Measurements from ENCODE around the gene STARD13. TPM values are rescaled to one million over a fixed set of nuclear protein-coding genes. Genes with fewer than 3 reads are reported as not detected.
A peak's percentile ranks its signal among the peaks of the same experiment; 100 is the strongest.

The STARD13 gene
- total and polyA plus RNA-seq, 2 donors: 1.7 to 2.0 TPM

GRCh38 chr13:33196767-33197166, 88.8 kb downstream of the STARD13 start:
- no peaks in the 10 kb centered on the region for H3K9me3 ChIP-seq (ENCODE audit: control insufficient read depth in 2 of 2, insufficient read depth in 1 of 2, low read length in 1 of 2)
- no peak overlapping the region for H3K27ac ChIP-seq (ENCODE audit: low read depth in 1 of 2, low read length in 1 of 2)
- no peaks in the 10 kb centered on the region for H3K36me3 ChIP-seq (ENCODE audit: control insufficient read depth in 2 of 2, insufficient read depth in 2 of 2, low read length in 1 of 2)
- H3K4me1 ChIP-seq (ENCODE audit: control insufficient read depth in 2 of 2, insufficient read depth in 2 of 2, low read length in 2 of 2): no peaks in the 10 kb centered on the region
- WGBS: 98% methylated on average over 3 of the region's 3 CpGs
- H3K4me3 ChIP-seq (ENCODE audit: low read length in 2 of 2): no peak overlapping the region
- DNase-seq (ENCODE audit: low read depth in 6 of 9, low spot score in 9 of 9): no peak
- no peaks in the 10 kb centered on the region for H3K27me3 ChIP-seq (ENCODE audit: control insufficient read depth in 2 of 2, insufficient read depth in 1 of 2, low read length in 1 of 2)

GRCh38 chr13:33195693-33196464, 89.7 kb downstream of the STARD13 start:
- H3K9me3 ChIP-seq (ENCODE audit: control insufficient read depth in 2 of 2, insufficient read depth in 1 of 2, low read length in 1 of 2): no peaks in the 10 kb centered on the region
- no peaks in the 10 kb centered on the region for H3K4me1 ChIP-seq (ENCODE audit: control insufficient read depth in 2 of 2, insufficient read depth in 2 of 2, low read length in 2 of 2)
- H3K27ac ChIP-seq (ENCODE audit: low read depth in 1 of 2, low read length in 1 of 2): no peak overlapping the region
- no peak for DNase-seq (ENCODE audit: low read depth in 6 of 9, low spot score in 9 of 9)
- H3K27me3 ChIP-seq (ENCODE audit: control insufficient read depth in 2 of 2, insufficient read depth in 1 of 2, low read length in 1 of 2): no peaks in the 10 kb centered on the region
- no peak overlapping the region for H3K4me3 ChIP-seq (ENCODE audit: low read length in 2 of 2)
- H3K36me3 ChIP-seq (ENCODE audit: control insufficient read depth in 2 of 2, insufficient read depth in 2 of 2, low read length in 1 of 2): no peaks in the 10 kb centered on the region
- WGBS: 93% methylated on average over 13 of the region's 13 CpGs

GRCh38 chr13:33194820-33195692, 90.5 kb downstream of the STARD13 start:
- Histone ChIP-seq H3K4me1 (ENCODE audit: control insufficient read depth in 2 of 2, insufficient read depth in 2 of 2, low read length in 2 of 2) (no peaks in the 10 kb centered on the region), H3K4me3 (ENCODE audit: low read length in 2 of 2) (no peak overlapping the region), H3K27me3 (ENCODE audit: control insufficient read depth in 2 of 2, insufficient read depth in 1 of 2, low read length in 1 of 2) (no peaks in the 10 kb centered on the region), H3K9me3 (ENCODE audit: control insufficient read depth in 2 of 2, insufficient read depth in 1 of 2, low read length in 1 of 2) (no peaks in the 10 kb centered on the region), H3K27ac (ENCODE audit: low read depth in 1 of 2, low read length in 1 of 2) (no peak overlapping the region), H3K36me3 (ENCODE audit: control insufficient read depth in 2 of 2, insufficient read depth in 2 of 2, low read length in 1 of 2) (no peaks in the 10 kb centered on the region)
- 92% methylated on average over 8 of the region's 8 CpGs for WGBS
- DNase-seq (ENCODE audit: low read depth in 6 of 9, low spot score in 9 of 9): no peak

GRCh38 chr13:33193428-33193974, 92.1 kb downstream of the STARD13 start:
- Histone ChIP-seq H3K27me3 (ENCODE audit: control insufficient read depth in 2 of 2, insufficient read depth in 1 of 2, low read length in 1 of 2) (no peaks in the 10 kb centered on the region), H3K27ac (ENCODE audit: low read depth in 1 of 2, low read length in 1 of 2) (no peak overlapping the region), H3K9me3 (ENCODE audit: control insufficient read depth in 2 of 2, insufficient read depth in 1 of 2, low read length in 1 of 2) (no peaks in the 10 kb centered on the region), H3K36me3 (ENCODE audit: control insufficient read depth in 2 of 2, insufficient read depth in 2 of 2, low read length in 1 of 2) (no peaks in the 10 kb centered on the region), H3K4me3 (ENCODE audit: low read length in 2 of 2) (no peak overlapping the region), H3K4me1 (ENCODE audit: control insufficient read depth in 2 of 2, insufficient read depth in 2 of 2, low read length in 2 of 2) (no peaks in the 10 kb centered on the region)
- 95% methylated on average over 7 of the region's 7 CpGs for WGBS
- DNase-seq (ENCODE audit: low read depth in 6 of 9, low spot score in 9 of 9): peak in 1 of 9 donors; percentile 6

- no peak overlapping the region for H3K4me3 ChIP-seq (ENCODE audit: low read length in 2 of 2)
- WGBS: 96% methylated on average over 4 of the region's 4 CpGs
- no peaks in the 10 kb centered on the region for H3K36me3 ChIP-seq (ENCODE audit: control insufficient read depth in 2 of 2, insufficient read depth in 2 of 2, low read length in 1 of 2)
- no peaks in the 10 kb centered on the region for H3K9me3 ChIP-seq (ENCODE audit: control insufficient read depth in 2 of 2, insufficient read depth in 1 of 2, low read length in 1 of 2)
- DNase-seq (ENCODE audit: low read depth in 6 of 9, low spot score in 9 of 9): no peak
- H3K27me3 ChIP-seq (ENCODE audit: control insufficient read depth in 2 of 2, insufficient read depth in 1 of 2, low read length in 1 of 2): no peaks in the 10 kb centered on the region
- H3K4me1 ChIP-seq (ENCODE audit: control insufficient read depth in 2 of 2, insufficient read depth in 2 of 2, low read length in 2 of 2): no peaks in the 10 kb centered on the region
- H3K27ac ChIP-seq (ENCODE audit: low read depth in 1 of 2, low read length in 1 of 2): no peak overlapping the region
Measured at GRCh38 chr13:33191425-33192210, 93.9 kb downstream of the STARD13 start.

- Histone ChIP-seq H3K36me3 (ENCODE audit: control insufficient read depth in 2 of 2, insufficient read depth in 2 of 2, low read length in 1 of 2) (no peaks in the 10 kb centered on the region), H3K9me3 (ENCODE audit: control insufficient read depth in 2 of 2, insufficient read depth in 1 of 2, low read length in 1 of 2) (no peaks in the 10 kb centered on the region), H3K4me3 (ENCODE audit: low read length in 2 of 2) (no peak overlapping the region), H3K4me1 (ENCODE audit: control insufficient read depth in 2 of 2, insufficient read depth in 2 of 2, low read length in 2 of 2) (no peaks in the 10 kb centered on the region), H3K27me3 (ENCODE audit: control insufficient read depth in 2 of 2, insufficient read depth in 1 of 2, low read length in 1 of 2) (no peaks in the 10 kb centered on the region), H3K27ac (ENCODE audit: low read depth in 1 of 2, low read length in 1 of 2) (no peak overlapping the region)
- 96% methylated on average over 6 of the region's 6 CpGs for WGBS
- no peak for DNase-seq (ENCODE audit: low read depth in 6 of 9, low spot score in 9 of 9)
Measured at GRCh38 chr13:33189470-33189869, 96.1 kb downstream of the STARD13 start.

- DNase-seq (ENCODE audit: low read depth in 6 of 9, low spot score in 9 of 9): no peak
- no peak overlapping the region for H3K4me3 ChIP-seq (ENCODE audit: low read length in 2 of 2)
- WGBS: 90% methylated on average over 4 of the region's 4 CpGs
- H3K9me3 ChIP-seq (ENCODE audit: control insufficient read depth in 2 of 2, insufficient read depth in 1 of 2, low read length in 1 of 2): no peaks in the 10 kb centered on the region
- H3K27me3 ChIP-seq (ENCODE audit: control insufficient read depth in 2 of 2, insufficient read depth in 1 of 2, low read length in 1 of 2): no peaks in the 10 kb centered on the region
- H3K27ac ChIP-seq (ENCODE audit: low read depth in 1 of 2, low read length in 1 of 2): peak overlapping the region in 1 of 2 donors; percentile 41
- no peaks in the 10 kb centered on the region for H3K4me1 ChIP-seq (ENCODE audit: control insufficient read depth in 2 of 2, insufficient read depth in 2 of 2, low read length in 2 of 2)
- no peaks in the 10 kb centered on the region for H3K36me3 ChIP-seq (ENCODE audit: control insufficient read depth in 2 of 2, insufficient read depth in 2 of 2, low read length in 1 of 2)
Measured at GRCh38 chr13:33188093-33188882, 97.3 kb downstream of the STARD13 start.

GRCh38 chr13:33186861-33187291, 98.7 kb downstream of the STARD13 start:
- H3K27me3 ChIP-seq (ENCODE audit: control insufficient read depth in 2 of 2, insufficient read depth in 1 of 2, low read length in 1 of 2): no peaks in the 10 kb centered on the region
- 73% methylated on average over 8 of the region's 8 CpGs for WGBS
- H3K27ac ChIP-seq (ENCODE audit: low read depth in 1 of 2, low read length in 1 of 2): no peak overlapping the region
- H3K36me3 ChIP-seq (ENCODE audit: control insufficient read depth in 2 of 2, insufficient read depth in 2 of 2, low read length in 1 of 2): no peaks in the 10 kb centered on the region
- DNase-seq (ENCODE audit: low read depth in 6 of 9, low spot score in 9 of 9): no peak
- no peak overlapping the region for H3K4me3 ChIP-seq (ENCODE audit: low read length in 2 of 2)
- H3K9me3 ChIP-seq (ENCODE audit: control insufficient read depth in 2 of 2, insufficient read depth in 1 of 2, low read length in 1 of 2): no peaks in the 10 kb centered on the region
- no peaks in the 10 kb centered on the region for H3K4me1 ChIP-seq (ENCODE audit: control insufficient read depth in 2 of 2, insufficient read depth in 2 of 2, low read length in 2 of 2)

All from thymus (tissue), 11 donors.